ENCODE data around the gene RBBP4. TPM values are rescaled to one million over a fixed set of nuclear protein-coding genes. Genes with fewer than 3 reads are reported as not detected.
A peak's percentile ranks its signal among the peaks of the same experiment; 100 is the strongest.

The RBBP4 gene
- total RNA-seq, 1 donor from 2014 or later = 241 TPM

- peaks cover 26% of the 10 kb centered on the region for H3K4me1 Mint-ChIP-seq
- ATAC-seq (ENCODE audit: low read depth) (no peak), DNase-seq (no peak)
- H3K27ac Mint-ChIP-seq = no peak overlapping the region
- no peak overlapping the region for H3K4me3 Mint-ChIP-seq
- CTCF ChIA-PET = no interaction called here
- H3K36me3 Mint-ChIP-seq (ENCODE audit: low read depth) = peaks cover 22% of the 10 kb centered on the region
- no peaks in the 10 kb centered on the region for H3K9me3 Mint-ChIP-seq
- intact Hi-C loops (cut with micrococcal nuclease) = no loop called here
- no peaks in the 10 kb centered on the region for H3K27me3 Mint-ChIP-seq
- POLR2A ChIA-PET = interaction anchor here (0.6 kb wide), 1 partner anchor 169 kb away, joined by 4 read pairs; no protein-coding TSS in a partner anchor
- TF ChIP-seq, protein P1, sequence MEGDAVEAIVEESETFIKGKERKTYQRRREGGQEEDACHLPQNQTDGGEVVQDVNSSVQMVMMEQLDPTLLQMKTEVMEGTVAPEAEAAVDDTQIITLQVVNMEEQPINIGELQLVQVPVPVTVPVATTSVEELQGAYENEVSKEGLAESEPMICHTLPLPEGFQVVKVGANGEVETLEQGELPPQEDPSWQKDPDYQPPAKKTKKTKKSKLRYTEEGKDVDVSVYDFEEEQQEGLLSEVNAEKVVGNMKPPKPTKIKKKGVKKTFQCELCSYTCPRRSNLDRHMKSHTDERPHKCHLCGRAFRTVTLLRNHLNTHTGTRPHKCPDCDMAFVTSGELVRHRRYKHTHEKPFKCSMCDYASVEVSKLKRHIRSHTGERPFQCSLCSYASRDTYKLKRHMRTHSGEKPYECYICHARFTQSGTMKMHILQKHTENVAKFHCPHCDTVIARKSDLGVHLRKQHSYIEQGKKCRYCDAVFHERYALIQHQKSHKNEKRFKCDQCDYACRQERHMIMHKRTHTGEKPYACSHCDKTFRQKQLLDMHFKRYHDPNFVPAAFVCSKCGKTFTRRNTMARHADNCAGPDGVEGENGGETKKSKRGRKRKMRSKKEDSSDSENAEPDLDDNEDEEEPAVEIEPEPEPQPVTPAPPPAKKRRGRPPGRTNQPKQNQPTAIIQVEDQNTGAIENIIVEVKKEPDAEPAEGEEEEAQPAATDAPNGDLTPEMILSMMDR (IDR thresholded peaks at IDR 0.05) = no peak
These were observed 6.6 kb upstream of the RBBP4 start for GRCh38 chr1:32644426-32644825.

- intact Hi-C loops (cut with micrococcal nuclease) = no loop called here
- Mint-ChIP-seq H3K27me3 (no peaks in the 10 kb centered on the region), H3K4me1 (peaks cover 47% of the 10 kb centered on the region), H3K9me3 (no peaks in the 10 kb centered on the region), H3K27ac (peak overlapping the region; percentile 100), H3K4me3 (peak overlapping the region; percentile 56), H3K36me3 (ENCODE audit: low read depth) (peaks cover 34% of the 10 kb centered on the region)
- ChIA-PET POLR2A (interaction anchor here (0.6 to 1.0 kb wide), 2 partner anchors 13 to 31 kb away, joined by 4 read pairs; no protein-coding TSS in a partner anchor), CTCF (no interaction called here)
- DNase-seq = no peak
- TF ChIP-seq, protein P1 (IDR thresholded peaks at IDR 0.05) = no peak
- ATAC-seq (ENCODE audit: low read depth) = no peak
These were observed 3.5 kb upstream of the RBBP4 start for GRCh38 chr1:32647308-32648134.

- TF ChIP-seq, protein P1 (IDR thresholded peaks at IDR 0.05) = no peak
- intact Hi-C loops (cut with micrococcal nuclease) = loop anchor here (1.0 to 5.0 kb wide), 10 partner anchors 102 to 1353 kb away; partner anchors contain the start of genes BSDC1, MARCKSL1, S100PBP and SNRNP40
- ATAC-seq (ENCODE audit: low read depth) = peak; percentile 71
- peak within 1 kb of the TSS; percentile 100 for H3K27ac Mint-ChIP-seq
- ChIA-PET CTCF (no interaction called here), POLR2A (interaction anchor here (0.6 to 1.7 kb wide), 26 partner anchors 9 to 1353 kb away, joined by 3 to 13 read pairs (median 5); partner anchors contain the start of genes BSDC1, IQCC, MARCKSL1 and S100PBP)
- peaks cover 66% of the 10 kb centered on the region for H3K4me1 Mint-ChIP-seq
- H3K27me3 Mint-ChIP-seq = no peaks in the 10 kb centered on the region
- no peaks in the 10 kb centered on the region for H3K9me3 Mint-ChIP-seq
- peaks cover 49% of the 10 kb centered on the region for H3K36me3 Mint-ChIP-seq (ENCODE audit: low read depth)
- peak; percentile 71 for DNase-seq
- peak within 1 kb of the TSS; percentile 97 for H3K4me3 Mint-ChIP-seq
These were observed 708 bp upstream of the RBBP4 start, which contains the start of gene ZBTB8OS for GRCh38 chr1:32650248-32650751. Gene ZBTB8OS (minus strand): TSS chr1:32650550. CDS start chr1:32650529, 21 bp downstream.

GRCh38 chr1:32651461-32652073 is 559 bp downstream of the RBBP4 start:
- ChIA-PET CTCF (no interaction called here), POLR2A (interaction anchor here (0.5 to 1.7 kb wide), 28 partner anchors 8 to 1355 kb away, joined by 3 to 13 read pairs (median 4); partner anchors contain the start of genes BSDC1, CCDC28B, MARCKSL1 and S100PBP)
- intact Hi-C loops (cut with micrococcal nuclease) = loop anchor here (1.0 to 5.0 kb wide), 7 partner anchors 9 to 1355 kb away; partner anchors contain the start of genes SNRNP40, TMEM39B, ZCCHC17 and ZSCAN20
- peak overlapping the region; percentile 97 for H3K4me3 Mint-ChIP-seq
- no peaks in the 10 kb centered on the region for H3K9me3 Mint-ChIP-seq
- H3K36me3 Mint-ChIP-seq (ENCODE audit: low read depth) = peaks cover 51% of the 10 kb centered on the region
- H3K4me1 Mint-ChIP-seq = peaks cover 70% of the 10 kb centered on the region
- peak overlapping the region; percentile 100 for H3K27ac Mint-ChIP-seq
- ATAC-seq (ENCODE audit: low read depth) = peak; percentile 0
- no peaks in the 10 kb centered on the region for H3K27me3 Mint-ChIP-seq
- TF ChIP-seq, protein P1 (IDR thresholded peaks at IDR 0.05) = no peak
- DNase-seq = no peak

Measured in activated B cell treated with CpG ODN at 0.5 μM for 24 hours (primary cell).